IPS-18c (cell line): ENCODE results near the gene FMN2.
"Not testable (repeated sequence)": the region's sequence is repeated elsewhere in the genome, so short reads cannot be mapped to it uniquely, and the experiment has no call there.

ENCODE experiments used
- H3K4me3 ChIP-seq: 2 replicates; pipeline ENCODE4 v1.7.0; 2013; ENCODE audit warnings: low read depth, mild to moderate bottlenecking, low read length, moderate library complexity; ENCODE audit not compliant: insufficient read depth
- H3K9me3 ChIP-seq: one replicate; pipeline ENCODE4 v1.6.1; 2013; ENCODE audit warnings: mild to moderate bottlenecking, low read length, moderate library complexity; ENCODE audit not compliant: control insufficient read depth, insufficient read depth

FMN2 gene

GRCh38 chr1:240394353-240394752 lies 302.7 kb downstream of the FMN2 start:
- no peaks in the 10 kb centered on the region for H3K9me3 ChIP-seq
- H3K4me3 ChIP-seq = no peak overlapping the region

- Histone ChIP-seq H3K4me3 (no peak overlapping the region), H3K9me3 (no peaks in the 10 kb centered on the region)
Measured at GRCh38 chr1:240395336-240395735, 303.7 kb downstream of the FMN2 start.

GRCh38 chr1:240399381-240399780 lies 307.7 kb downstream of the FMN2 start:
- Histone ChIP-seq H3K9me3 (no peaks in the 10 kb centered on the region), H3K4me3 (no peak overlapping the region)

GRCh38 chr1:240401731-240402130 lies 310.0 kb downstream of the FMN2 start:
- H3K4me3 ChIP-seq = no peak overlapping the region
- H3K9me3 ChIP-seq = no peaks in the 10 kb centered on the region

- Histone ChIP-seq H3K4me3 (no peak overlapping the region), H3K9me3 (no peaks in the 10 kb centered on the region)
Measured at GRCh38 chr1:240402326-240402725, 310.6 kb downstream of the FMN2 start.

GRCh38 chr1:240404286-240404685 lies 312.6 kb downstream of the FMN2 start:
- Histone ChIP-seq H3K4me3 (no peak overlapping the region), H3K9me3 (no peaks in the 10 kb centered on the region)

GRCh38 chr1:240405751-240406150 lies 314.1 kb downstream of the FMN2 start:
- H3K9me3 ChIP-seq = no peaks in the 10 kb centered on the region
- H3K4me3 ChIP-seq = no peak overlapping the region

- H3K9me3 ChIP-seq = no peaks in the 10 kb centered on the region
- H3K4me3 ChIP-seq = no peak overlapping the region
Measured at GRCh38 chr1:240407407-240407806, 315.7 kb downstream of the FMN2 start.

- Histone ChIP-seq H3K9me3 (no peaks in the 10 kb centered on the region), H3K4me3 (no peak overlapping the region)
Measured at GRCh38 chr1:240409615-240410014, 317.9 kb downstream of the FMN2 start.

- Histone ChIP-seq H3K9me3 (no peaks in the 10 kb centered on the region), H3K4me3 (no peak overlapping the region)
Measured at GRCh38 chr1:240413732-240414131, 322.0 kb downstream of the FMN2 start.

GRCh38 chr1:240414237-240414636 lies 322.6 kb downstream of the FMN2 start:
- no peaks in the 10 kb centered on the region for H3K9me3 ChIP-seq
- no peak overlapping the region for H3K4me3 ChIP-seq

GRCh38 chr1:240415011-240415410 lies 323.3 kb downstream of the FMN2 start:
- H3K9me3 ChIP-seq, H3K4me3 ChIP-seq: not testable (repeated sequence)

- Histone ChIP-seq H3K9me3 (no peaks in the 10 kb centered on the region), H3K4me3 (no peak overlapping the region)
Measured at GRCh38 chr1:240415532-240415931, 323.8 kb downstream of the FMN2 start.

- Histone ChIP-seq H3K9me3 (no peaks in the 10 kb centered on the region), H3K4me3 (no peak overlapping the region)
Measured at GRCh38 chr1:240417317-240417716, 325.6 kb downstream of the FMN2 start.

- Histone ChIP-seq H3K4me3 (no peak overlapping the region), H3K9me3 (no peaks in the 10 kb centered on the region)
Measured at GRCh38 chr1:240420766-240421165, 329.1 kb downstream of the FMN2 start.

GRCh38 chr1:240423246-240423924 lies 331.7 kb downstream of the FMN2 start:
- no peak overlapping the region for H3K4me3 ChIP-seq
- no peaks in the 10 kb centered on the region for H3K9me3 ChIP-seq

- no peak overlapping the region for H3K4me3 ChIP-seq
- H3K9me3 ChIP-seq = no peaks in the 10 kb centered on the region
Measured at GRCh38 chr1:240424740-240425464, 333.2 kb downstream of the FMN2 start.

GRCh38 chr1:240426051-240426450 lies 334.4 kb downstream of the FMN2 start:
- H3K4me3 ChIP-seq = no peak overlapping the region
- no peaks in the 10 kb centered on the region for H3K9me3 ChIP-seq
